GM12878 (cell line): ENCODE results near the gene VTCN1. TPM values are rescaled to one million over a fixed set of nuclear protein-coding genes. Genes with fewer than 3 reads are reported as not detected.

Experiments
- ATAC-seq: fragments of 200-7000 bp; cut with Tn5 transposase; 3 replicates; pipeline ENCODE4 v1.9.1; 2020; ENCODE audit warnings: mild to moderate bottlenecking, moderate library complexity
- BruUV-seq: library from RNA; stranded (reverse); fragments of 400-500 nt; replicated peaks from 2 replicates; lab custom pipeline; 2021; lab: Mats Ljungman, UMichigan
- CTCF ChIA-PET: fragments of 300-600 bp; sonication (Branson Sonifier 250); formaldehyde crosslinking; extraction: SDS; loops from one replicate; lab custom pipeline; 2021; ENCODE audit warnings: inconsistent platforms; lab: Yijun Ruan, JAX
- POLR2A ChIA-PET: fragments of 350-600 bp; formaldehyde crosslinking; extraction: SDS; loops from one replicate; lab custom pipeline; 2021; ENCODE audit warnings: inconsistent platforms; lab: Charles Lee
- RAD21 ChIA-PET: fragments of 300-600 bp; sonication (Branson Sonifier 250); formaldehyde crosslinking; loops from one replicate; lab custom pipeline; 2023; ENCODE audit warnings: antibody characterized with exemption; ENCODE audit not compliant: unreplicated experiment; lab: Charles Lee
- SMC1A ChIA-PET: fragments of 300-600 bp; sonication (Branson Sonifier 250); formaldehyde crosslinking; loops from one replicate; lab custom pipeline; 2023; ENCODE audit not compliant: unreplicated experiment, uncharacterized antibody; lab: Charles Lee
- DNase-seq: peaks from one replicate; pipeline ENCODE4 v3.0.0-alpha.2; 2011; ENCODE audit warnings: low read depth, low spot score
- FAIRE-seq: peaks from 3 replicates; lab custom pipeline; 2011; peaks lifted over from hg19 to GRCh38; lab: Jason Lieb, UNC
- H2AFZ ChIP-seq: 2 replicates; pipeline ENCODE4 v1.6.0; 2011; ENCODE audit warnings: low read depth, low read length, control low read depth; ENCODE audit not compliant: control insufficient read depth
- H3K27ac ChIP-seq: 2 replicates; pipeline ENCODE4 v1.5.1; 2011; ENCODE audit warnings: control low read depth; ENCODE audit not compliant: control insufficient read depth, insufficient read depth
- H3K27me3 ChIP-seq, 2 experiments: replicated peaks in 1 of 2; 2 replicates each; pipeline versions ENCODE4 v1.6.0 to v1.6.1; 2011; ENCODE audit warnings: low read length in 1 of 2; ENCODE audit not compliant: control insufficient read depth in 2 of 2, insufficient read depth in 2 of 2
- H3K36me3 ChIP-seq, 2 experiments: 2 replicates each; pipeline ENCODE4 v1.5.1; 2011; ENCODE audit warnings: low read length in 1 of 2; ENCODE audit not compliant: control insufficient read depth in 2 of 2, insufficient read depth in 2 of 2
- H3K4me1 ChIP-seq: 2 replicates; pipeline ENCODE4 v1.6.1; 2011; ENCODE audit warnings: mild to moderate bottlenecking, low read length, moderate library complexity, mixed read lengths; ENCODE audit not compliant: control insufficient read depth, insufficient read depth
- H3K4me2 ChIP-seq: 2 replicates; pipeline ENCODE4 v1.6.0; 2011; ENCODE audit warnings: control low read depth; ENCODE audit not compliant: control insufficient read depth, insufficient read depth
- H3K4me3 ChIP-seq: fragments of 200-600 bp; sonication (generic); 2 replicates; pipeline ENCODE4 v1.5.1; 2016
- H3K79me2 ChIP-seq: 2 replicates; pipeline ENCODE4 v1.6.0; 2011; ENCODE audit warnings: low read length; ENCODE audit not compliant: control insufficient read depth, insufficient read depth
- H3K9ac ChIP-seq: 2 replicates; pipeline ENCODE4 v1.8.0; 2011; ENCODE audit warnings: low read length, control low read depth, mixed read lengths; ENCODE audit not compliant: control insufficient read depth, insufficient read depth
- H3K9me3 ChIP-seq: replicated peaks from 3 replicates; pipeline ENCODE4 v1.5.1; 2011; ENCODE audit warnings: mild to moderate bottlenecking, low read length; ENCODE audit not compliant: control insufficient read depth, insufficient read depth
- H4K20me1 ChIP-seq: 2 replicates; pipeline ENCODE4 v1.6.0; 2011; ENCODE audit not compliant: control insufficient read depth, insufficient read depth
- BCL11A ChIP-seq: IDR thresholded peaks from 2 replicates; pipeline ENCODE4 v1.6.1; 2011; ENCODE audit warnings: low read depth, low read length
- CBFB ChIP-seq: IDR thresholded peaks from 2 replicates; pipeline ENCODE4 v1.6.1; 2016; ENCODE audit warnings: antibody characterized with exemption, low read depth
- CREB1 ChIP-seq: IDR thresholded peaks from 2 replicates; pipeline ENCODE4 v1.6.1; 2012; ENCODE audit warnings: low read depth, mild to moderate bottlenecking, inconsistent platforms
- ESRRA ChIP-seq: IDR thresholded peaks from 2 replicates; pipeline ENCODE4 v1.6.1; 2012; ENCODE audit warnings: mild to moderate bottlenecking, low read length, improper control_type of control experiment
- IRF4 ChIP-seq: IDR thresholded peaks from 2 replicates; pipeline ENCODE4 v1.6.1; 2011; ENCODE audit warnings: low read depth, low read length
- JUNB ChIP-seq: IDR thresholded peaks from 2 replicates; pipeline ENCODE4 v1.6.1; 2016; ENCODE audit warnings: antibody characterized with exemption, mild to moderate bottlenecking
- KDM1A ChIP-seq: fragments of 200-600 bp; sonication (generic); IDR thresholded peaks from 2 replicates; pipeline ENCODE4 v1.6.1; 2016; ENCODE audit warnings: borderline replicate concordance
- MTA2 ChIP-seq: fragments of 450-650 bp; IDR thresholded peaks from 2 replicates; pipeline ENCODE4 v1.6.1; 2016; ENCODE audit warnings: low read depth, mild to moderate bottlenecking, moderate library complexity
- MTA3 ChIP-seq: IDR thresholded peaks from 2 replicates; pipeline ENCODE4 v1.6.1; 2012; ENCODE audit warnings: low read length, inconsistent platforms, borderline replicate concordance
- MXI1 ChIP-seq: fragments of 150-350 bp; IDR thresholded peaks from 2 replicates; pipeline ENCODE4 v1.6.1; 2011; ENCODE audit warnings: low read depth, mild to moderate bottlenecking, inconsistent platforms, low read length, improper control_type of control experiment
- MYC ChIP-seq: IDR thresholded peaks from 2 replicates; pipeline ENCODE4 v1.6.1; 2011; ENCODE audit warnings: mild to moderate bottlenecking, low read length, moderate library complexity, inconsistent platforms; ENCODE audit not compliant: insufficient read depth, insufficient replicate concordance, insufficient read length, severe bottlenecking
- POLR2AphosphoS5 ChIP-seq: IDR thresholded peaks from 2 replicates; pipeline ENCODE4 v1.6.1; 2011; ENCODE audit warnings: mild to moderate bottlenecking, low read length, inconsistent platforms
- RAD51 ChIP-seq: fragments of 450-650 bp; IDR thresholded peaks from 2 replicates; pipeline ENCODE4 v1.6.1; 2016; ENCODE audit warnings: moderate library complexity, mild to moderate bottlenecking, inconsistent platforms
- RUNX3 ChIP-seq: IDR thresholded peaks from 2 replicates; pipeline ENCODE4 v1.6.1; 2012; ENCODE audit warnings: low read length, inconsistent platforms
- USF1 ChIP-seq: IDR thresholded peaks from 2 replicates; pipeline ENCODE4 v1.6.1; 2011; ENCODE audit warnings: borderline replicate concordance, low read depth, mild to moderate bottlenecking, moderate library complexity, mixed read lengths, low read length; ENCODE audit not compliant: insufficient read depth; ENCODE audit errors: extremely low read length
- WGBS: methylation state at CpG from one replicate; pipeline ENCODE4 v1.1.6; 2016; ENCODE audit warnings: low lambda C conversion rate; ENCODE audit not compliant: insufficient replicate concordance, insufficient coverage; ENCODE audit errors: missing lambda C conversion rate; 5-methylcytosine and 5-hydroxymethylcytosine counted together
- in situ Hi-C: fragments of 300-500 bp; cut with MboI; formaldehyde crosslinking; loops from 9 replicates; pipeline ENCODE4 v1.14.3; 2018; ENCODE audit warnings: mixed read lengths
- intact Hi-C: fragments of 100-400 bp; cut with micrococcal nuclease; formaldehyde crosslinking; loops from one replicate; pipeline ENCODE4 v1.14.2; 2022; ENCODE audit not compliant: unreplicated experiment
- polyA plus RNA-seq, 11 experiments: library from polyadenylated mRNA; depleted of rRNA in 4 of 11; unstranded in 6 of 11; stranded (reverse) in 5 of 11; fragments of >200 nt; fragmentation: Nextera tagmentation in 4 of 11; fragmentation: Illumina TruSeq in 1 of 11; extraction: Ambion mirVana in 4 of 11; extraction: Trizol in 1 of 11; gene quantifications; 1 replicate in 1 of 11; 2 replicates in 10 of 11; pipeline versions ENCODE4 v1.2.1 to v1.2.3, GENCODE V29; 2011 to 2016; ENCODE audit warnings: inconsistent platforms in 2 of 11, missing spikeins in 2 of 11, low read depth in 1 of 11
- total RNA-seq, 4 experiments: library from RNA; depleted of rRNA in 3 of 4; stranded (reverse); fragments of >200 nt in 3 of 4; fragmentation: Illumina TruSeq in 1 of 4; extraction: Trizol in 1 of 4; gene quantifications; 2 replicates each; pipeline versions ENCODE4 v1.2.1 to v1.2.3, GENCODE V29; 2013 to 2021
- TF ChIP-seq, protein P1 (sequence below): fragments of 450-650 bp; IDR thresholded peaks from 2 replicates; pipeline ENCODE4 v1.6.1; 2016; ENCODE audit warnings: mild to moderate bottlenecking, moderate library complexity, borderline replicate concordance
- TF ChIP-seq, protein P2 (sequence below): IDR thresholded peaks from 2 replicates; pipeline ENCODE4 v1.6.1; 2011; ENCODE audit warnings: low read depth, mild to moderate bottlenecking, low read length, moderate library complexity, borderline replicate concordance; ENCODE audit errors: extremely low read depth

The VTCN1 gene
- total and polyA plus RNA-seq, 10 of the 15 experiments (the other 5 are each of a cell fraction or from before 2014, with no cell fraction given): not detected

- no peak for TF ChIP-seq USF1
- no peak for TF ChIP-seq RUNX3
- no peak for TF ChIP-seq POLR2AphosphoS5
- TF ChIP-seq, all 136 proteins: peak for 0
Observed at GRCh38 chr1:117215733-117216462, 5.2 kb upstream of the VTCN1 start (continued).

DNA sequence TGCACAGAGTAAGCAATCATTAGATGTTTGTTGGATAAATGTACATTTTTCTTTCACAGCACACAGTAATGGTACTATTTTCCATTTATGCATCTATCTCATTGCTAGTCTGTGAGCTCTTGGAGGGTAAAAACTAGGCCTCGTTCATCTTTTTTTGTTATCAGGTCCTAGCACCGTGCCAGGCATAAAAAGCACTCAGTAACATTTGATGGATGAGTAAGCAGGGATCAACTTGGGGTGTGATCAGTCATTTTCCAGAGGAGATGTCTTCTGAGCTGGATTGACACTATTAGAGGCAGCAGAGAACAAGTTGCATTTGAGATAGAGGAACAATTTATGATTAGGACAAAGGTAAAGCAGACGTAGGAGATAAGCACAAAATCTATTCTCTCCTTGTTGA, 4.3 kb upstream of the VTCN1 start:
- POLR2A ChIA-PET: no interaction called here
- CTCF ChIA-PET: no interaction called here
- DNase-seq (no peak), ATAC-seq (no peak), FAIRE-seq (no peak)
- TF ChIP-seq BCL11A (no peak), MXI1 (no peak), MTA2 (no peak), CBFB (no peak), IRF4 (no peak), MTA3 (no peak), CREB1 (no peak), JUNB (no peak), MYC (no peak), ESRRA (no peak), RAD51 (no peak), KDM1A (no peak)
- TF ChIP-seq, protein P1, sequence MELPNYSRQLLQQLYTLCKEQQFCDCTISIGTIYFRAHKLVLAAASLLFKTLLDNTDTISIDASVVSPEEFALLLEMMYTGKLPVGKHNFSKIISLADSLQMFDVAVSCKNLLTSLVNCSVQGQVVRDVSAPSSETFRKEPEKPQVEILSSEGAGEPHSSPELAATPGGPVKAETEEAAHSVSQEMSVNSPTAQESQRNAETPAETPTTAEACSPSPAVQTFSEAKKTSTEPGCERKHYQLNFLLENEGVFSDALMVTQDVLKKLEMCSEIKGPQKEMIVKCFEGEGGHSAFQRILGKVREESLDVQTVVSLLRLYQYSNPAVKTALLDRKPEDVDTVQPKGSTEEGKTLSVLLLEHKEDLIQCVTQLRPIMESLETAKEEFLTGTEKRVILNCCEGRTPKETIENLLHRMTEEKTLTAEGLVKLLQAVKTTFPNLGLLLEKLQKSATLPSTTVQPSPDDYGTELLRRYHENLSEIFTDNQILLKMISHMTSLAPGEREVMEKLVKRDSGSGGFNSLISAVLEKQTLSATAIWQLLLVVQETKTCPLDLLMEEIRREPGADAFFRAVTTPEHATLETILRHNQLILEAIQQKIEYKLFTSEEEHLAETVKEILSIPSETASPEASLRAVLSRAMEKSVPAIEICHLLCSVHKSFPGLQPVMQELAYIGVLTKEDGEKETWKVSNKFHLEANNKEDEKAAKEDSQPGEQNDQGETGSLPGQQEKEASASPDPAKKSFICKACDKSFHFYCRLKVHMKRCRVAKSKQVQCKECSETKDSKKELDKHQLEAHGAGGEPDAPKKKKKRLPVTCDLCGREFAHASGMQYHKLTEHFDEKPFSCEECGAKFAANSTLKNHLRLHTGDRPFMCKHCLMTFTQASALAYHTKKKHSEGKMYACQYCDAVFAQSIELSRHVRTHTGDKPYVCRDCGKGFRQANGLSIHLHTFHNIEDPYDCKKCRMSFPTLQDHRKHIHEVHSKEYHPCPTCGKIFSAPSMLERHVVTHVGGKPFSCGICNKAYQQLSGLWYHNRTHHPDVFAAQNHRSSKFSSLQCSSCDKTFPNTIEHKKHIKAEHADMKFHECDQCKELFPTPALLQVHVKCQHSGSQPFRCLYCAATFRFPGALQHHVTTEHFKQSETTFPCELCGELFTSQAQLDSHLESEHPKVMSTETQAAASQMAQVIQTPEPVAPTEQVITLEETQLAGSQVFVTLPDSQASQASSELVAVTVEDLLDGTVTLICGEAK: no peak
- TF ChIP-seq, protein P2, sequence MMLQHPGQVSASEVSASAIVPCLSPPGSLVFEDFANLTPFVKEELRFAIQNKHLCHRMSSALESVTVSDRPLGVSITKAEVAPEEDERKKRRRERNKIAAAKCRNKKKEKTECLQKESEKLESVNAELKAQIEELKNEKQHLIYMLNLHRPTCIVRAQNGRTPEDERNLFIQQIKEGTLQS: no peak
- Histone ChIP-seq H4K20me1 (no peaks in the 10 kb centered on the region), H3K9me3 (no peaks in the 10 kb centered on the region), H3K27me3 (peaks cover 2 to 3% of the 10 kb centered on the region in 2 experiments; a peak in 3 of 4 replicates), H3K36me3 (no peaks in the 10 kb centered on the region), H2AFZ (no peak overlapping the region), H3K27ac (no peak overlapping the region), H3K9ac (no peak overlapping the region), H3K79me2 (no peaks in the 10 kb centered on the region), H3K4me1 (no peaks in the 10 kb centered on the region), H3K4me2 (no peak overlapping the region), H3K4me3 (no peak overlapping the region)
- SMC1A ChIA-PET: interaction anchor here (0.6 kb wide), 1 partner anchor 434 kb away, joined by 3 read pairs; no protein-coding TSS in a partner anchor
- RAD21 ChIA-PET: no interaction called here
- WGBS: 28% methylated on average over 3 of the region's 3 CpGs
- BruUV-seq: no TSS peak
- intact Hi-C loops: no loop called here
- in situ Hi-C loops: no loop called here
